Mesothelial cell of epicardium (in vitro differentiated cells): ENCODE results near the gene PCDHGA6. TPM values are rescaled to one million over a fixed set of nuclear protein-coding genes. Genes with fewer than 3 reads are reported as not detected.
"Not testable (repeated sequence)": the region's sequence is repeated elsewhere in the genome, so short reads cannot be mapped to it uniquely, and the experiment has no call there.

ENCODE experiments used
- DNase-seq, 2 experiments: peaks; one replicate each; pipeline ENCODE4 v3.0.0; 2021; ENCODE audit warnings: low spot score in 2 of 2; ENCODE audit not compliant: unreplicated experiment in 2 of 2
- H3K27ac Mint-ChIP-seq: 2 replicates; pipeline ENCODE4 v1.8.0; 2021; ENCODE audit warnings: mixed read lengths
- H3K27me3 Mint-ChIP-seq: 2 replicates; pipeline ENCODE4 v1.8.0; 2021; ENCODE audit warnings: low read depth, mixed read lengths
- H3K36me3 Mint-ChIP-seq: 2 replicates; pipeline ENCODE4 v1.8.0; 2021; ENCODE audit warnings: mixed read lengths
- H3K4me1 Mint-ChIP-seq: 2 replicates; pipeline ENCODE4 v1.8.0; 2021; ENCODE audit warnings: mixed read lengths
- H3K4me3 Mint-ChIP-seq: 2 replicates; pipeline ENCODE4 v1.8.0; 2021; ENCODE audit warnings: mild to moderate bottlenecking, moderate library complexity, mixed read lengths
- H3K9me3 Mint-ChIP-seq: 2 replicates; pipeline ENCODE4 v1.8.0; 2021; ENCODE audit warnings: mixed read lengths
- CTCF ChIP-seq: fragments of 200-600 bp; sonication (generic); IDR thresholded peaks from one replicate; pipeline ENCODE4 v1.5.0; 2021; ENCODE audit warnings: antibody characterized with exemption; ENCODE audit not compliant: unreplicated experiment
- total RNA-seq: library from RNA; stranded (reverse); gene quantifications from 3 replicates; pipeline ENCODE4 v1.2.1, GENCODE V29; 2021

The PCDHGA6 gene
- 0.25 to 0.60 TPM (median 0.57 TPM) in 3 replicates for total RNA-seq

GRCh38 chr5:141373673-141374317 is at the start of gene PCDHGA6:
Gene PCDHGA6, plus strand, starts transcription at chr5:141373891. Its CDS starts 193 bp downstream, at chr5:141374084.
- H3K9me3 Mint-ChIP-seq: peaks cover 68% of the 10 kb centered on the region

DNA sequence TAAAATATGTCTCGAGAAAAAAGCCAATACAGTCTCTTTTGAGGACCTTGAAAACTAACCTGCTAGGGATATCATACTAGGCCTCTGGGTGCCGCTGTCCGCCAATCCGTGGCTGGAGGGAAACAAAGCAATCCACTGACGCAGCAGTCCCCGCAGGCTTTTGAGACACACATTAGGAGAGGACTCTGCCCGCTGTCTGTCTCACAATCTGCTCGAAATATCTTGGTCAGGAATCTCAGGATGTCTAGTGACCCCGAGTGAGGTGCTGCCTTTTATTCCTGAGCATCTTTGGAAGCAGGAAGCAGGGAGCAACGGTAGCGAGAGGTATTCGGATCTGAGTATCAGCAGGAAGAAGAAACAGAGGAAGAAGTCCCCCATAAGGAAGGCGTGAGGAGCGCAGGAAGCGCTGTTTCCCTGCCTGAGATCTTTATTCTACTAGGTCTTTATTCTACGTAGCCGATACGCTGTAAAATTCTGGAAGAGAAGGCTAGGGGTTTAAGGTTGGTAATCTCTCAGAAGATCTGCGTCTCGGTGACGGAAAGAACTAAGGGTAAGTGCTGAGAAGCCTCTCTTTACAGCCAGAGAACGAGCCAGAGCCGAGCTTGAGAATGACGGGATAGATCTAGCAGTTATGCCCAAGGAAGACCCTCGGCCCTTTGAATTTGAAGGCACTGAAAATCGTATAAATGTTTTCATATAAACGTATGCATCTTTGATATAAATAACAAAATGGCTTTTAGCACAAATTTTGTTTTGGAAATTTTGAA is 47.4 kb upstream of the PCDHGA6 start:
- Mint-ChIP-seq H3K27me3 (no peaks in the 10 kb centered on the region), H3K4me1 (no peaks in the 10 kb centered on the region), H3K27ac (peak overlapping the region; percentile 48), H3K36me3 (peaks cover 9% of the 10 kb centered on the region), H3K4me3 (peak overlapping the region; percentile 58), H3K9me3 (peaks cover 60% of the 10 kb centered on the region)
- DNase-seq: no peak
- no peak for TF ChIP-seq CTCF

More at GRCh38 chr5:141373673-141374317, at the start of gene PCDHGA6:
- TF ChIP-seq CTCF: no peak
- Mint-ChIP-seq H3K4me3 (no peak within 1 kb of the TSS), H3K4me1 (no peaks in the 10 kb centered on the region), H3K27me3 (no peaks in the 10 kb centered on the region), H3K36me3 (peaks cover 14% of the 10 kb centered on the region), H3K27ac (no peak within 1 kb of the TSS)
- no peak for DNase-seq

DNA sequence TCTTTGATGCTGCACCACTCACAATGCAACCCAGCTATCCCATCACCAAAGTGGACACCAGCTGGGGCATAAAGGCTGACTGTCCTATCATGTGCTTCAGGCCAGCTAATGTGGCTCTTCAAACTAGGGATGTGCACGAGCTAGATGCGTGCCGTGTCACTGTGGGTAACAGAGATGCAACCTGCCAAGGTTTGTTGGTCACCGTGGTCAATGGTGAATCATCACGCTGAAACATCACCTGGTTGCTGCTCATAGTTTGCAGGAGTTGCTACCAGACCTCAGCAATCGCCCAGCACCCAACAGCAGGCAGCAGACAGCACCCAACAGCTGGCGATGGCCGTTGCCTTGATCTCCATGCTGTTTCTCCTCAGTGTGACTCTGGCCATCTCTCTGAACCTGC is 45.5 kb upstream of the PCDHGA6 start:
- no peak overlapping the region for H3K4me3 Mint-ChIP-seq
- no peaks in the 10 kb centered on the region for H3K4me1 Mint-ChIP-seq
- no peak for TF ChIP-seq CTCF
- peaks cover 58% of the 10 kb centered on the region for H3K9me3 Mint-ChIP-seq
- H3K27ac Mint-ChIP-seq: no peak overlapping the region
- H3K36me3 Mint-ChIP-seq: peaks cover 6% of the 10 kb centered on the region
- DNase-seq: no peak
- H3K27me3 Mint-ChIP-seq: no peaks in the 10 kb centered on the region

GRCh38 chr5:141330299-141331080 is 43.2 kb upstream of the PCDHGA6 start, which contains the start of gene PCDHGA1:
Gene PCDHGA1, plus strand, starts transcription at chr5:141330514.
- no peaks in the 10 kb centered on the region for H3K4me1 Mint-ChIP-seq
- H3K4me3 Mint-ChIP-seq: no peak within 1 kb of the TSS
- no peaks in the 10 kb centered on the region for H3K27me3 Mint-ChIP-seq
- H3K36me3 Mint-ChIP-seq: peaks cover 8% of the 10 kb centered on the region
- TF ChIP-seq CTCF: no peak
- peaks cover 68% of the 10 kb centered on the region for H3K9me3 Mint-ChIP-seq
- no peak within 1 kb of the TSS for H3K27ac Mint-ChIP-seq
- DNase-seq: no peak

GRCh38 chr5:141332571-141332970 is 41.1 kb upstream of the PCDHGA6 start:
- H3K36me3 Mint-ChIP-seq, H3K27me3 Mint-ChIP-seq, H3K27ac Mint-ChIP-seq, DNase-seq, H3K4me1 Mint-ChIP-seq, H3K4me3 Mint-ChIP-seq: not testable (repeated sequence)
- H3K9me3 Mint-ChIP-seq: peaks cover 70% of the 10 kb centered on the region
